Raji (cell line): ENCODE measurements around the gene GIMAP6.

Experiments
- POLR2A ChIP-seq: IDR thresholded peaks from 2 replicates; pipeline ENCODE4 v1.6.1; 2011; ENCODE audit warnings: low read depth, low read length, control low read depth; ENCODE audit not compliant: insufficient read depth

The GIMAP6 gene

DNA sequence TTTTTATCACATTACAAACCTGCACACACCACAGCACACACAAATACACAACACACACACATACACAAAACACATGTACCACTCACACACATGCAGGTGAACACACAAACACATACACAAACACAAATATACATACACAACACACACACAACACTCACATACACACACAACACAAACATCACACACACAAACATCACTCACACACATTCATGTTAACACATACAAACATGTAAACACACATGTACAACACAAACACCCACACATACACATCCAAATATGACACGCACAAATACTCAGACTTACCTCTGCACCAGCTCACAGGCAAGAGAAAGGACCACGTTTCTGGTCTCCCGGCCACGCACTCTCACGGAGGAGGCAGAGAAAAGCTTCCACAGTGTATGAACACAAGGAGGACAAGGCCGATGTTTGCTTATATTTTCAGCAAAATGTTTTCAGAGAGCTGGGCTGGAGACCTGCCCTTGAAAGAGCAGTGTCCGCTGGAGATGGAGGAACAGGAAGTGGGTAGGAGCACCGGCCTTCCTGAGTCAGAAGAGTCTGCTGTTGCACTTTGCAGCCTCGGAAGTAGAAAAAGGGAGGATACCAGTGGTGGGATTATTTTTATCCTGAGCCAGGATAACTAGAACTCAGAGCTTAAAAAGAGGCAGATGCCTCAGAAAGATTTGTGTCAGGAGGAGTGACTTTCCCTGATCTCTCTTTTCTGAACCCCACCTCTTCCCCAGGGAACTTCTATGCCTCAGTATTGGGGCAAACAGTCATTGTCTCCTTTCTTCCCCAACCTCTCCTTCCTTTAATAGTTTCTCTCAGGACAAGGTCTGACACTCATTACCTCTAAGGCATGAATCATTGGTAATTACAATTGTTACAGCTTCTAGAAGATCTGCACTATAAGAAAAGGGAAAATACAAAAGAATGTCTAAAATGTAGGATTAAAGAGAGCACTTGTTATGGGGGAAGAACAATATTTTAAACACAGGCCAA, at the start of gene GIMAP6:
Gene GIMAP6 (minus strand): TSS at position 520 of the 999 bp plus-strand sequence. CDS start 2,243 bp downstream, outside the sequence.
- no peak for TF ChIP-seq POLR2A

GRCh38 chr7:150675714-150676113, 43.5 kb upstream of the GIMAP6 start:
- TF ChIP-seq POLR2A, result no peak

DNA sequence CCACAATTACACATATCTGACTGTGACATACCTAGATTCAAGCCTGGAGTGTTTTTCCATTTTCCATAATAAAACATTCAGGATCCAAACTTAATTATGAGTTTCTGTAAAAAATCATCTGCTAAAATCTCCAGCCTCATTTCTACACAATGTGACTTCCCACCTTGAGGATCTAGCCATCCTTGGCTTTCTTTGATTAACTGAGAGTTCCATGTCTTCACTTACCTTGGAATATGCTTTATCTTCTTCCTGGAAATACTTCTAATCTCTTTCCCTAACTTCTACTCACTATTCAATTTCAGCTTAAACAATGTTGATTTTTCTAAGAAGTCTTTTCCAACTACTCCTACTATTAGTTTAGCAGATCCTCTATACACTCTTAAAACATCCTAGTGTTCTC, 36.8 kb upstream of the GIMAP6 start:
- TF ChIP-seq POLR2A, result no peak

DNA sequence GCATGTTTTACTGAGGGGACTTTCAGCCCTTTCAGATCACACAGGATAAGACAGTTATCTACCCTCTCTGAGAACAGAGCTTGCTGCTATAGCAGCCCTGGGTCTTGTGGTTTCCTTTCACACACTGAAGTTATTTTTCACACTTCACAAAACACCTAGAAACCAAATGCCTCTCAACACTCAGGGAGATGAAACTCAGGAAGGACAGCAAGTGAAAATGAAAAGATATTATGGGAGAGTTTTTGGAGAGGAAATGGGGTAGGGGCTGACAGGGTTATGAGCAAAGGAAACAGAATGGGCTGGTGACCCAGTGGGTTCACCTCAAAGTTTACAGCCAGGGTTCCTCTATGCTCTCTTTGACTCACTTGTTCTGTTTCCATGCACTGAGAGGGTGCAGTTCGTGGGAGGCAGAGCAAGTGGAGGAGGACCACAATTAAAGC, 36.3 kb upstream of the GIMAP6 start:
- no peak for TF ChIP-seq POLR2A

DNA sequence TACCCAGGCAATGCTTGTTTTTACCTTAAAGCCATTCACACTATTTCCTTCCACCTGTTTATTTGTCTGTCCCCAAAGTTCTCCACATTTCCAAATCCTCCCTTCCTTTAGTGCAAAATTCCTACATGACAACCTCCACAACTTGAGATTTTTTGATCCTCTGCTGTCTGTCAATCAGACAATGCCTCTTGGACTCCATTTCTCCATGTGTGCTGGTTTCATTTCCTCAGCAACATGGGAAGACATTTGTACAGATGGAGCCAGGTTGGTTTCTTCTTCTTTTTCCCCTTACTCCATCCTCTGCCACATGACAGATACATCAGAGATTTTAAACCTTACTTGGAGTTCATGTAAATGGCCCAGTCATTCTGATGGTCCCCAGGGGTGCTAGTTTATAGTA, 34.2 kb upstream of the GIMAP6 start:
- TF ChIP-seq POLR2A, result no peak

- TF ChIP-seq POLR2A, result no peak
These were observed 33.7 kb upstream of the GIMAP6 start for GRCh38 chr7:150665896-150666295.

GRCh38 chr7:150665089-150665748, 33.0 kb upstream of the GIMAP6 start:
- no peak for TF ChIP-seq POLR2A

GRCh38 chr7:150663802-150664494, 31.8 kb upstream of the GIMAP6 start:
- no peak for TF ChIP-seq POLR2A

DNA sequence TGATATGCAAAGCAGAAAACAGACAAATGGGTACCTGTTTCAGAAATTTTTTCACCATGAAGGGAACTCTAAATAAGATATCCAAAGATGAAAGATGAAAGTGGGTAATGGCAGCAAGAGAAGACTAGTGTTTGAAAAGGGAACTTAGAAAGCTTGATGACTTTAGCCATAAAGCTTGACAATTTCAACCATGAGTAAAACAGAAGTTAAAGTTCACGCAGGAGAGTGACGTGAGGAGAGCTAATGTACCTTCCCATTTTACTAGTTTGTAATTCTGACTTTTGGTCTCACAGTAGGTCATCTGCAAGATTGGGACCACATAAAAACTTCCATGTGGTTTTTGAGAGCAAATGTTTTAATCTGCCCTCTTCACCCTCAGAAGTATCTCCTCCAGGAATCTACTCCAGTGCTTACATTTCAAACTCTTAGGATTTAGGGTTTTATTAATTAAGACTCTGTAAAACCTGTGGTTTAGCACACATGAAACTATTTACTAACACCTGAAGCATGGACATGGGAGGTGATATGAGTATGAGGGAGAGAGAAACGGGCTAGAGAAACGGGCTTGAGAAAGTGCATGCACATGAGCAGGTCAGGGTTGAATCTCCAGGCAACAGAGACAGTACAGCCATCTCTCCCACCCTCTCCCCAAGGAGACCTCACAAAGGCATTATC, 28.9 kb upstream of the GIMAP6 start:
- no peak for TF ChIP-seq POLR2A

- no peak for TF ChIP-seq POLR2A
These were observed 25.3 kb upstream of the GIMAP6 start for GRCh38 chr7:150657526-150657925.

DNA sequence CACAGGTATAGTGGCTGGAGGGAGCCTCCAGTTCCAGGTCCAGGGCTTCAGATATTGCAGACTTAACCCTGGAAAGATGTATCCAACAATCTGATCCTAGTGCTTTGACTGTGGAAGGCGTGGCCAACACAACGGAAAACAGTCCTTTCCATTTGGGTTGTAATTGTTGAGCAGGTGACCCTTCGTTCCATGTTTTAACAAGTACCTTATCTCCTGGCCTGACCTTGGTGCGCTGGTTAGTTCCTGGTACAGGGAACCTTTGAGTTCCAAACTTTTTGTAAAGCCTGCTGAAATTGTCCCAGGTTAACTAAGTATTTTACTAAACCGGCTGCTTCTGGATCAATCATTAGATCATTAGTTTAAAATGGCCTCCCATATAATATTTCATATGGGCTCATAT, 23.9 kb upstream of the GIMAP6 start:
- no peak for TF ChIP-seq POLR2A

DNA sequence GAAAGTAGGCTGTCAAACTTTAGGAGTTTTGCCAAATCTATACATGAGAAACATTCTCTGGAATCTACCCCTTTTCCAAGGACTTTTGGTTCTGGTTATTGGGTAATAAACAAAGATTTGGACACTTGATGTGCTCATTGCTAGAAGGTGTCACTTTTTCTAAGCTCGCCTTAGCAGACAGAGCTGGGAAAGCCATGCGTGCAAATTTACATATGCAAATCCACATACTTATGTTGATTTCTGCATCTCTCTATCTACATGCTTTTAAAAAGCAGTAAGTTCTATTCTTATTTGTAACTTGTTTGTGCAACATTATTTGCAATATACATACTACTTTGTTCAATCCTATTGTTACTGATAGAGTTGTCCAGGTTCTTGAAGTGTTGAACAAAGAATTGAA, 22.5 kb upstream of the GIMAP6 start:
- TF ChIP-seq POLR2A, result no peak

DNA sequence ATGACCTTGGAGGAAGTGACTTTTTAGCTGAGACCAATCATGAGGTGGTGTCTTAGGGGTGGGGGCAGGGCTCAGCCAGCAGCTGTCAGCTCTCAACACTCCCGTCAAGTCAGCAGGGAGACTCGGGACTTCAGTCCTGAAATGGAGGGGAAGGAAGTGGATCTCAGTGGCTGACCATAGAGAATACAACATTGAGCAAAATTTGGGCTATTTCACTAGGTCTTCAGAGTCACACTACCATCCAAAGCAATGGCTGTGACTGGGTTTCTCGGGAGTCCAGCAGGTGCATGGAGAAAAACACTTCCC, 16.8 kb upstream of the GIMAP6 start:
- no peak for TF ChIP-seq POLR2A

DNA sequence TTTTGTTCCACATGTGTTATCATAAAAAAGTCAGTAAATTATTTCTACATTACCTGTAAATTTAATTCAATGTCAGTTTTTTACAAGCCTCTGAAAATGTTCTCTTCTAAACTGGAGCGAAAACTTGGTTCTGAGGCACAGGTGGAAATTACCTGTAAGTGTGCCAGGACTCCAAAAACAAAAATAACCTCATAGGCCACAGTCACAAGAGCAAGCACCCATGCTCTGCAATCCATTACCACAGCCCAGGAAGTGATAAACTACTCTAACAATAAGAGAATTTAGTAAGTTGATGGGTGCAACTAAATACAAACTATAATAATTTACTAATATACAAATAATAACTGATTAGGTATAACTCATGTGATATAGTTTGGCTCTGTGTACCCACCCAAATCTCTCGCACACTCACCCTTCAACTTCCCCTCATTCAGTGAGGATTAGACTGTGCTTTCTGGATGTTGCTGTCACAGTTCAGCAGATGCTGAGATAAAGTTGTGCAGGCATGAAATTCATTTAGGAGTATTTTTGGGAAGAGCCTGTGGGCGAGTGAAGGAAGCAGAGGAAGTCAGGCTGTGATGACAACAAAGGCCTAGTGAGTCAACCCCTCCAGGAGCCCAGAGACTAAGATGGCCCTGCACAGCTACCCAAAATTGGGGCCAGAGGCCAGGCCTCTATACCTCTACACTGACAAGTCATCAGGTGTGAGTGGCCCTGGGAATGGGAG, 16.3 kb upstream of the GIMAP6 start:
- no peak for TF ChIP-seq POLR2A
